ENCODE data around the gene MTUS2. TPM values are rescaled to one million over a fixed set of nuclear protein-coding genes. Genes with fewer than 3 reads are reported as not detected.

The MTUS2 gene
- total RNA-seq, 1 donor from 2014 or later, result not detected

DNA sequence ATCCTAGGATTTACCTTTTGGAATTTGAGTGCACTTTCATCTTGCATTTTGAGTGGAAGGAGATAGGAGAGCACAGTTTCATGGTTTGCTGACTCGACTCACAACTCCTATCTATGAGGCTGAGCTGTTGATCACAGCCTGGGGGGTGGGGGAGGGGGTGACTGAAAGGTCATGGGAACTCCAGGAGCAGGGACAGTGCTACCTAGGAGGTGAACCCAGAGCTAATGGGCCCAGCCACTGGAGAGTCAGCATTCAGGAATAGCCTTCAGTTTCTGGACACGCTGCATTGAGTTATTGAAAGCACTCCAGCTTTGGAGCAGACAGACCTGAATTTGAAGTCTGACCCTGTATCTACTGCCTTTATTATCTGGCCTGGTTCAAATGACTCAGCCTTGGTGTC, 435.4 kb downstream of the MTUS2 start:
- no peak overlapping the region for H3K4me3 ChIP-seq (ENCODE audit: low read depth, low read length)
- TF ChIP-seq, protein P1, sequence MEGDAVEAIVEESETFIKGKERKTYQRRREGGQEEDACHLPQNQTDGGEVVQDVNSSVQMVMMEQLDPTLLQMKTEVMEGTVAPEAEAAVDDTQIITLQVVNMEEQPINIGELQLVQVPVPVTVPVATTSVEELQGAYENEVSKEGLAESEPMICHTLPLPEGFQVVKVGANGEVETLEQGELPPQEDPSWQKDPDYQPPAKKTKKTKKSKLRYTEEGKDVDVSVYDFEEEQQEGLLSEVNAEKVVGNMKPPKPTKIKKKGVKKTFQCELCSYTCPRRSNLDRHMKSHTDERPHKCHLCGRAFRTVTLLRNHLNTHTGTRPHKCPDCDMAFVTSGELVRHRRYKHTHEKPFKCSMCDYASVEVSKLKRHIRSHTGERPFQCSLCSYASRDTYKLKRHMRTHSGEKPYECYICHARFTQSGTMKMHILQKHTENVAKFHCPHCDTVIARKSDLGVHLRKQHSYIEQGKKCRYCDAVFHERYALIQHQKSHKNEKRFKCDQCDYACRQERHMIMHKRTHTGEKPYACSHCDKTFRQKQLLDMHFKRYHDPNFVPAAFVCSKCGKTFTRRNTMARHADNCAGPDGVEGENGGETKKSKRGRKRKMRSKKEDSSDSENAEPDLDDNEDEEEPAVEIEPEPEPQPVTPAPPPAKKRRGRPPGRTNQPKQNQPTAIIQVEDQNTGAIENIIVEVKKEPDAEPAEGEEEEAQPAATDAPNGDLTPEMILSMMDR (IDR thresholded peaks at IDR 0.05; ENCODE audit: insufficient read depth, low read length, severe bottlenecking), result no peak
- DNase-seq (ENCODE audit: low read depth) (no peak), FAIRE-seq (no peak)
- no peaks in the 10 kb centered on the region for H3K27me3 ChIP-seq (ENCODE audit: control insufficient read depth, insufficient read depth, low read length)
- no peaks in the 10 kb centered on the region for H3K36me3 ChIP-seq (ENCODE audit: control insufficient read depth, insufficient read depth, low read length)

DNA sequence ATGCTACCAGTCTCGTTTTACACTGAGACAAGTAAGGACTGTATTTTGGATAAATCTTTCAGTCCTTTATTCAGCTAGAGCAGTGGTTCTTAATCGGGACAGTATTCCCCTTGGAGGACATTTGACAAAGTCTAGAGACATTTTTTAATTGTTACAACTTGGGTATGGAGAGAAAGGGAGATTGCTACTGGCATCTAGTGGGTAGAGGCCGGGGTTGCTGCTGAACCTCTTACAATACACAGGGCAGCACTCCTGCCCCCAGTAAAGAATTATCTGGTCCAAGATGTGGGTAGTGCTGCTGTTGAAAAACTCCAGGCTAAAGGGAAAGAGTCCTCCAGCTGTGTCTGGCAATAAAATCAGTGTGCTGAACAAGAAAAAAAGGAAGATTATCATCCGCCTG, 440.5 kb downstream of the MTUS2 start:
- no peaks in the 10 kb centered on the region for H3K36me3 ChIP-seq (ENCODE audit: control insufficient read depth, insufficient read depth, low read length)
- TF ChIP-seq, protein P1 (IDR thresholded peaks at IDR 0.05; ENCODE audit: insufficient read depth, low read length, severe bottlenecking), result no peak
- H3K27me3 ChIP-seq (ENCODE audit: control insufficient read depth, insufficient read depth, low read length), result no peaks in the 10 kb centered on the region
- H3K4me3 ChIP-seq (ENCODE audit: low read depth, low read length), result no peak overlapping the region
- no peak for FAIRE-seq
- DNase-seq (ENCODE audit: low read depth), result no peak

DNA sequence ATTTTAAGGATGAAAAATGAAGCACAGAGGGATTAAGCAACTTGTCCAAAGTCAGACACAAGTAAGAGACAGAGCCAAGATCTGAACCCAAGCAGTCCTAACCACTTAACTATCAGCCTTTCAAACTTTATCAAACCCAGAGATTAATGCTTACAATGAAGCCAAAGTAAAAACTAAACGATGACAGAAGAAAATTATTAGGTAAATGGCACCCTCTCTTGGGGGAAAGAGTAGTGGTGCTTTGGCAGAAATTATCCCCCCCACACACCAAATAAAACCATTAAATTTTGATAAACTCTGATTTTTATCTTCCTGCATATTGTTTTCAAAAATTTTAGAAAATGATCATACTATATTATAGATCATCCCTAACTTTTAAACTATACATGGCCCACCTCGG, 446.1 kb downstream of the MTUS2 start:
- H3K36me3 ChIP-seq (ENCODE audit: control insufficient read depth, insufficient read depth, low read length), result no peaks in the 10 kb centered on the region
- no peak overlapping the region for H3K4me3 ChIP-seq (ENCODE audit: low read depth, low read length)
- DNase-seq (ENCODE audit: low read depth) (no peak), FAIRE-seq (no peak)
- H3K27me3 ChIP-seq (ENCODE audit: control insufficient read depth, insufficient read depth, low read length), result no peaks in the 10 kb centered on the region
- TF ChIP-seq, protein P1 (IDR thresholded peaks at IDR 0.05; ENCODE audit: insufficient read depth, low read length, severe bottlenecking), result no peak

DNA sequence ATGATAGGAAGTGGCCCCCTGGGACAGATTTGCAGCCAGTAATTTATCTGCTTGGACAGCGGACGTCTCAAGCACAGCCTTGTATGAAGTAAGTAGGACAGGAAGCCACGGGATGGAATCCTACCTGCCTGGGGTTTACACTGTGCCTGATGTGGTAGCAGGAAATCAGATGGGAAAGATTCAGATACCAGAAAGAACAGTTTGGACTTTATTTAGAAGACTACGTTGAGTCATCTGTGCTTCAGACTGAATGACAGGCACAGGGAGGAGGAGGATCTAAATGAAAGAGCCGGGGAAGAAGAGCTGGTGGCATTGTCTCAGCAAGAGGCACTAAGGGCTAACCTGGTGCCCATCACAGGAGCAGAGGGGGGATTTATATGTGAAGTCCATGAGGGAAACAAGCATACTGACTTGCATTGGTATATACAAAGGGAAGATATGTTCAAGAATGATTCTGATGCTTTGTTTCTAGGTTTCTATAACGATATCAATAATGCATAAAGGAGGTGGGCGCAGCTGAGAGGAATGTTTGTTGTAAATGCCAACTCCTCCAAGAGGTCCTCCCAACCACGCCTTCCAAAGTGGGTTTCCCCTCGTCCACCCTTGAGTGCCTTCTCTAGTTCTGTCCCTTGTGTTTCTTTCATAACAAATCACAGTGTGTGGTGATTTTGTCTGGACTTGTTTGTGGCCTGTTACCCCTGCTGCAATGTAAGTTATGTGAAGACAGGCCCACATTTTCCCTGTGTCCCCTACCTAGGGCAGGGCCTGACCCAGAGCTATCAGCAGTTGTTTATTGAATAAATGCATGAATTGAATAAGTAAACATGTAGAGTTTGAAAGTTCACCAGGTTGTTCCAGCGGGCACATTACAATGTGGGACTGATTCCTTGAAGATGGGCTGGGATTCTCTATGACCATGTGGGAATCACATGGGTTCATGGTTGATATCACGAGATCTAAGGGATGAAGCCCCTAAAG, 446.9 kb downstream of the MTUS2 start:
- no peak overlapping the region for H3K4me3 ChIP-seq (ENCODE audit: low read depth, low read length)
- TF ChIP-seq, protein P1 (IDR thresholded peaks at IDR 0.05; ENCODE audit: insufficient read depth, low read length, severe bottlenecking), result no peak
- no peaks in the 10 kb centered on the region for H3K36me3 ChIP-seq (ENCODE audit: control insufficient read depth, insufficient read depth, low read length)
- H3K27me3 ChIP-seq (ENCODE audit: control insufficient read depth, insufficient read depth, low read length), result no peaks in the 10 kb centered on the region
- FAIRE-seq (no peak), DNase-seq (ENCODE audit: low read depth) (no peak)

DNA sequence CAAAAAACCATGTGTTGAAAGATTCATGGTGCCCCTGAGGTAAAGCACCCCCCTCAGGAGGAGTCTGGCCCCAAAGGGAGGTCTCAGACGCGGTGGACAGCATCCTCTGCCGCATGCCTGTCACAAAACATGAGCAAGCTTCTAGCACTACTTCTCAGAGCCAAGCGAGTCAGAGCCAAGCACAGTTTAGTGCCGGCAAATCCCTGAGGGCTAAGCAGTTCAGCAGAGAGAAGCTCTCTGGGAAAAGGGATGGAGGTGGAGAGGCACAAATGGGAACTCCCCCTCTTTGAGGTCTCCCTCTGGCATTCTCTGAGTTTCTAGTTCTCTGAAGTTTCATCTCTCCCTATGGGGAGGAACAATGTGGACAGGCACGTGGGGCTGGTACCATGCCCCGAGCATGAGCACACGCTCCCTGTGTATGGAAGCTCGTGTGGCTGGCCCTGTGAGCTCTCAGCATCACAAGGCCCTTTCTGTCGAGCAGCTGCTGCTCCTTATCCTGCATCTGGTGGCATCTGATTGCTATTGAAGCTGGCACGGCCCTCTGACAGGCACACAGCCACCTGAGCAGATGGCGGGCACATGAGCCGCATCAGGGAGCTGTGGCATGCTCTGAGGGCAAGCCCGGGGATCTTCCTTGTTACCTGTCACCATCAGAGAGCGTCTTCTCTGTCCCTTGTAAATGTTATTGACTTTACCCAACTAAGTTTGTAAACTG, 450.3 kb downstream of the MTUS2 start:
- TF ChIP-seq, protein P1 (IDR thresholded peaks at IDR 0.05; ENCODE audit: insufficient read depth, low read length, severe bottlenecking), result no peak
- H3K4me3 ChIP-seq (ENCODE audit: low read depth, low read length), result no peak overlapping the region
- no peaks in the 10 kb centered on the region for H3K36me3 ChIP-seq (ENCODE audit: control insufficient read depth, insufficient read depth, low read length)
- no peaks in the 10 kb centered on the region for H3K27me3 ChIP-seq (ENCODE audit: control insufficient read depth, insufficient read depth, low read length)
- no peak for FAIRE-seq
- DNase-seq (ENCODE audit: low read depth), result no peak

Data from bronchial epithelial cell (primary cell).